ENCODE measurements around the gene ALDH1A1.

- TF ChIP-seq CTCF (tag by site-specific recombination; IDR thresholded peaks at IDR 0.05) (no peak), ZNF274 (IDR thresholded peaks at IDR 0.05; ENCODE audit: low read length) (no peak), ZNF274 (tag by site-specific recombination; IDR thresholded peaks at IDR 0.05; ENCODE audit: borderline replicate concordance) (no peak), ZNF211 (tag by site-specific recombination; IDR thresholded peaks at IDR 0.05; ENCODE audit: low read depth) (no peak), ZNF157 (tag by site-specific recombination; IDR thresholded peaks at IDR 0.05) (no peak), INSM2 (tag by site-specific recombination; IDR thresholded peaks at IDR 0.05) (no peak)
Measured at GRCh38 chr9:72943844-72944462, 8.9 kb downstream of the ALDH1A1 start.

All from HEK293 (cell line).